ENCODE data around the gene PGM1.

- TF ChIP-seq CTCF (IDR thresholded peaks at IDR 0.05): no peak
- no peak for TF ChIP-seq POLR2A (IDR thresholded peaks at IDR 0.05)
- no peak for TF ChIP-seq EP300 (IDR thresholded peaks at IDR 0.05)
These were observed 78.3 kb downstream of the PGM1 start for GRCh38 chr1:63671514-63671913.
